AG04449 (cell line): ENCODE data around the gene ZFHX3.

Experiments
- CTCF ChIA-PET: fragments of 350-600 bp; formaldehyde crosslinking; extraction: SDS; loops from one replicate; lab custom pipeline; 2021; ENCODE audit warnings: antibody characterized with exemption; lab: Yijun Ruan, JAX
- POLR2A ChIA-PET: fragments of 400-600, 350-600 bp; formaldehyde crosslinking; extraction: SDS; loops from one replicate; lab custom pipeline; 2020; ENCODE audit warnings: antibody characterized with exemption, inconsistent platforms; lab: Yijun Ruan, JAX
- DNase-seq: peaks from one replicate; pipeline ENCODE4 v3.0.0-alpha.2; 2010; ENCODE audit warnings: low read depth, low spot score
- H3K4me3 ChIP-seq: 2 replicates; pipeline ENCODE4 v1.5.1; 2011; ENCODE audit warnings: low read depth, mild to moderate bottlenecking, control low read depth, low read length
- CTCF ChIP-seq: IDR thresholded peaks from one replicate; pipeline ENCODE4 v1.5.1; 2011; ENCODE audit warnings: mild to moderate bottlenecking, moderate library complexity, low read length, control low read depth, inconsistent platforms; ENCODE audit not compliant: insufficient read depth; ENCODE audit errors: missing control alignments

ZFHX3 gene

GRCh38 chr16:72939247-72939646 is 108.7 kb downstream of the ZFHX3 start:
- DNase-seq = no peak
- no peak for TF ChIP-seq CTCF
- no peak overlapping the region for H3K4me3 ChIP-seq
- POLR2A ChIA-PET = no interaction called here
- CTCF ChIA-PET = interaction anchor here (0.7 to 2.9 kb wide), 8 partner anchors 9 to 939 kb away, joined by 3 to 12 read pairs (median 4); no protein-coding TSS in a partner anchor

GRCh38 chr16:72938795-72939164 is 109.1 kb downstream of the ZFHX3 start:
- CTCF ChIA-PET = interaction anchor here (0.7 to 2.9 kb wide), 7 partner anchors 8 to 939 kb away, joined by 3 to 12 read pairs (median 4); no protein-coding TSS in a partner anchor
- TF ChIP-seq CTCF = no peak
- no peak for DNase-seq
- H3K4me3 ChIP-seq = no peak overlapping the region
- POLR2A ChIA-PET = no interaction called here

- no peak overlapping the region for H3K4me3 ChIP-seq
- CTCF ChIA-PET = interaction anchor here (0.8 to 2.9 kb wide), 6 partner anchors 9 to 940 kb away, joined by 3 to 12 read pairs (median 4); no protein-coding TSS in a partner anchor
- DNase-seq = no peak
- POLR2A ChIA-PET = no interaction called here
- no peak for TF ChIP-seq CTCF
Measured at GRCh38 chr16:72937916-72938794, 109.8 kb downstream of the ZFHX3 start.

GRCh38 chr16:72937360-72937759 is 110.6 kb downstream of the ZFHX3 start:
- DNase-seq = no peak
- POLR2A ChIA-PET = no interaction called here
- CTCF ChIA-PET = interaction anchor here (0.8 kb wide), 1 partner anchor 90 kb away, joined by 4 read pairs; no protein-coding TSS in a partner anchor
- TF ChIP-seq CTCF = no peak
- no peak overlapping the region for H3K4me3 ChIP-seq

GRCh38 chr16:72936408-72936807 is 111.5 kb downstream of the ZFHX3 start:
- CTCF ChIA-PET = no interaction called here
- no peak for DNase-seq
- H3K4me3 ChIP-seq = no peak overlapping the region
- POLR2A ChIA-PET = no interaction called here
- TF ChIP-seq CTCF = no peak

GRCh38 chr16:72935896-72936295 is 112.0 kb downstream of the ZFHX3 start:
- ChIA-PET CTCF (interaction anchor here (1.8 kb wide), 1 partner anchor 10 kb away, joined by 4 read pairs; no protein-coding TSS in a partner anchor), POLR2A (interaction anchor here (1.0 kb wide), 1 partner anchor 17 kb away, joined by 4 read pairs; no protein-coding TSS in a partner anchor)
- no peak for DNase-seq
- no peak overlapping the region for H3K4me3 ChIP-seq
- no peak for TF ChIP-seq CTCF
